ENCODE results near the gene SLIT3.

DNA sequence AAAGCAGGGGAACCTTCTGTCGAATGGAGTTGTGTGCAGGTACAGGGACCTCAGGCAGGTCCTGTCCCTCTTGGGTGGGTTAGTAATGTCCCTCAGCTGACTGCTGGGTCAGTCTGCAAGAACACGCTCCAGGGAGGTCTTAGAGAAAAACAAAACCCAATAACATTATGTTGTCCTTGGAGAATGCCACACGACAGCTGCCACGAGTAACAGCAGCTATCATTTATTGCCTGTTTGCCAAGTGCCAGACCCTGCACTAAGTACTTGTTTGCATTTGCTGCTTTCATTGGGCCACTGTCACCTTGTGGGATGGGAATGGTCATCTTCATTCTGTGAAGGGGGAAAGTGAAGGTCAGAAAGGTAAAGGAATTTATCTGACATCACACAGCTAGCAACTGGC lies 310.3 kb downstream of the SLIT3 start:
- TF ChIP-seq, protein P1, sequence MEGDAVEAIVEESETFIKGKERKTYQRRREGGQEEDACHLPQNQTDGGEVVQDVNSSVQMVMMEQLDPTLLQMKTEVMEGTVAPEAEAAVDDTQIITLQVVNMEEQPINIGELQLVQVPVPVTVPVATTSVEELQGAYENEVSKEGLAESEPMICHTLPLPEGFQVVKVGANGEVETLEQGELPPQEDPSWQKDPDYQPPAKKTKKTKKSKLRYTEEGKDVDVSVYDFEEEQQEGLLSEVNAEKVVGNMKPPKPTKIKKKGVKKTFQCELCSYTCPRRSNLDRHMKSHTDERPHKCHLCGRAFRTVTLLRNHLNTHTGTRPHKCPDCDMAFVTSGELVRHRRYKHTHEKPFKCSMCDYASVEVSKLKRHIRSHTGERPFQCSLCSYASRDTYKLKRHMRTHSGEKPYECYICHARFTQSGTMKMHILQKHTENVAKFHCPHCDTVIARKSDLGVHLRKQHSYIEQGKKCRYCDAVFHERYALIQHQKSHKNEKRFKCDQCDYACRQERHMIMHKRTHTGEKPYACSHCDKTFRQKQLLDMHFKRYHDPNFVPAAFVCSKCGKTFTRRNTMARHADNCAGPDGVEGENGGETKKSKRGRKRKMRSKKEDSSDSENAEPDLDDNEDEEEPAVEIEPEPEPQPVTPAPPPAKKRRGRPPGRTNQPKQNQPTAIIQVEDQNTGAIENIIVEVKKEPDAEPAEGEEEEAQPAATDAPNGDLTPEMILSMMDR (IDR thresholded peaks at IDR 0.05 in 2 of 3, conservative IDR thresholded peaks at IDR 0.05 in 1 of 3; ENCODE audit: insufficient read depth in 2 of 3, low read depth in 1 of 3, low read length in 3 of 3) = no peak
- TF ChIP-seq GATA2 (CRISPR knock-in tag; IDR thresholded peaks at IDR 0.05) (no peak), ZNF274 (IDR thresholded peaks at IDR 0.05; ENCODE audit: borderline replicate concordance, low read depth, low read length) (no peak), YY1 (IDR thresholded peaks at IDR 0.05; ENCODE audit: borderline replicate concordance in 1 of 3, control insufficient read depth in 1 of 3, extremely low read depth in 1 of 3, insufficient read depth in 3 of 3, insufficient read length in 1 of 3, insufficient replicate concordance in 2 of 3, low read depth in 1 of 3, low read length in 2 of 3) (no peak), ERF (CRISPR knock-in tag; IDR thresholded peaks at IDR 0.05) (no peak), ETV5 (CRISPR knock-in tag; IDR thresholded peaks at IDR 0.05; ENCODE audit: low read depth) (no peak), PHF21A (IDR thresholded peaks at IDR 0.05; ENCODE audit: borderline replicate concordance, low read depth) (no peak), ZNF311 (CRISPR knock-in tag; IDR thresholded peaks at IDR 0.05) (no peak), HNRNPLL (IDR thresholded peaks at IDR 0.05; ENCODE audit: low read depth, low read length, poor library complexity, severe bottlenecking) (no peak), SMC3 (conservative IDR thresholded peaks at IDR 0.05; ENCODE audit: insufficient read depth, low read depth, low read length) (no peak), ZC3H11A (IDR thresholded peaks at IDR 0.05; ENCODE audit: low read depth, low read length) (no peak), NFIC (IDR thresholded peaks at IDR 0.05) (no peak), PPARD (CRISPR knock-in tag; IDR thresholded peaks at IDR 0.05) (no peak)
- TF ChIP-seq, protein P2, sequence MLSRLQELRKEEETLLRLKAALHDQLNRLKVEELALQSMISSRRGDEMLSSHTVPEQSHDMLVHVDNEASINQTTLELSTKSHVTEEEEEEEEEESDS (CRISPR knock-in tag; IDR thresholded peaks at IDR 0.05) = no peak
